Stimulated activated CD4-positive, alpha-beta T cell treated with anti-CD3 and anti-CD28 coated beads, Interleukin-1b, Interleukin-23, amount 100 ng/mL, for 4 hours (primary cell): ENCODE data around the gene PARD3B.

Experiments used
- DNase-seq, 2 donors: peaks; one replicate each; pipeline ENCODE4 v3.0.0-alpha.2; 2020; ENCODE audit warnings: low read depth in 2 of 2

The PARD3B gene

GRCh38 chr2:204655626-204656025, 110.4 kb downstream of the PARD3B start:
- no peak for DNase-seq

- DNase-seq = no peak
Observed at GRCh38 chr2:204657024-204657423, 111.7 kb downstream of the PARD3B start.

GRCh38 chr2:204662956-204663355, 117.7 kb downstream of the PARD3B start:
- no peak for DNase-seq

GRCh38 chr2:204663816-204664425, 118.6 kb downstream of the PARD3B start:
- DNase-seq = no peak

GRCh38 chr2:204664708-204665121, 119.4 kb downstream of the PARD3B start:
- no peak for DNase-seq

- DNase-seq = no peak
Observed at GRCh38 chr2:204665207-204665606, 119.9 kb downstream of the PARD3B start.

- no peak for DNase-seq
Observed at GRCh38 chr2:204665771-204666170, 120.5 kb downstream of the PARD3B start.

- DNase-seq = no peak
Observed at GRCh38 chr2:204667990-204668389, 122.7 kb downstream of the PARD3B start.

- no peak for DNase-seq
Observed at GRCh38 chr2:204669382-204669781, 124.1 kb downstream of the PARD3B start.

- no peak for DNase-seq
Observed at GRCh38 chr2:204670124-204670523, 124.8 kb downstream of the PARD3B start.

GRCh38 chr2:204670756-204671155, 125.5 kb downstream of the PARD3B start:
- DNase-seq = no peak

GRCh38 chr2:204672772-204673171, 127.5 kb downstream of the PARD3B start:
- DNase-seq = no peak

- DNase-seq = no peak
Observed at GRCh38 chr2:204673877-204674276, 128.6 kb downstream of the PARD3B start.

GRCh38 chr2:204678031-204678430, 132.8 kb downstream of the PARD3B start:
- no peak for DNase-seq

- DNase-seq = no peak
Observed at GRCh38 chr2:204680576-204680975, 135.3 kb downstream of the PARD3B start.

- no peak for DNase-seq
Observed at GRCh38 chr2:204681412-204681811, 136.1 kb downstream of the PARD3B start.

GRCh38 chr2:204683384-204683783, 138.1 kb downstream of the PARD3B start:
- DNase-seq = no peak

GRCh38 chr2:204686406-204686805, 141.1 kb downstream of the PARD3B start:
- no peak for DNase-seq

- no peak for DNase-seq
Observed at GRCh38 chr2:204687776-204688175, 142.5 kb downstream of the PARD3B start.

- DNase-seq = no peak
Observed at GRCh38 chr2:204691911-204692510, 146.7 kb downstream of the PARD3B start.

- no peak for DNase-seq
Observed at GRCh38 chr2:204692790-204693189, 147.5 kb downstream of the PARD3B start.

- no peak for DNase-seq
Observed at GRCh38 chr2:204693262-204693661, 148.0 kb downstream of the PARD3B start.

GRCh38 chr2:204695506-204695905, 150.2 kb downstream of the PARD3B start:
- no peak for DNase-seq

GRCh38 chr2:204696124-204696523, 150.8 kb downstream of the PARD3B start:
- no peak for DNase-seq
